ENCODE measurements around the gene HBA1.

GRCh38 chr16:183005-183404 is 6.5 kb downstream of the HBA1 start:
- no peak for TF ChIP-seq POLR2AphosphoS5 (IDR thresholded peaks at IDR 0.05; ENCODE audit: low read depth, low read length)
- TF ChIP-seq TAF1 (IDR thresholded peaks at IDR 0.05; ENCODE audit: borderline replicate concordance, low read depth, low read length), result no peak

Data from GM12892 (cell line).